Esophagus muscularis mucosa (tissue), 4 donors: Measurements from ENCODE around the gene TFAP2E. TPM values are rescaled to one million over a fixed set of nuclear protein-coding genes. Genes with fewer than 3 reads are reported as not detected.

Source experiments
- DNase-seq: peaks from one replicate; pipeline ENCODE4 v3.0.0-alpha.2; 2017; ENCODE audit errors: extremely low spot score
- H3K27ac ChIP-seq, 4 donors: fragments of 200-600 bp; sonication (generic); replicated peaks in 1 of 4; 1 replicate in 3 of 4; 2 replicates in 1 of 4; pipeline ENCODE4 v1.5.1; 2016 to 2019; ENCODE audit warnings: mild to moderate bottlenecking in 1 of 4
- H3K27me3 ChIP-seq, 4 donors: fragments of 200-600 bp; sonication (generic); one replicate each; pipeline versions ENCODE4 v1.5.1 to v1.6.0; 2016 to 2019
- H3K36me3 ChIP-seq, 4 donors: fragments of 200-600 bp; sonication (generic); one replicate each; pipeline ENCODE4 v1.5.1; 2016 to 2019
- H3K4me1 ChIP-seq, 4 donors: fragments of 200-600 bp; sonication (generic); one replicate each; pipeline ENCODE4 v1.5.1; 2016 to 2019
- H3K4me3 ChIP-seq, 4 donors: fragments of 200-600 bp; sonication (generic); 1 replicate in 2 of 4; 2 replicates in 2 of 4; pipeline ENCODE4 v1.5.1; 2016 to 2019; ENCODE audit warnings: mild to moderate bottlenecking in 4 of 4, moderate library complexity in 1 of 4
- H3K9me3 ChIP-seq, 4 donors: fragments of 200-600 bp; sonication (generic); 1 replicate in 3 of 4; 2 replicates in 1 of 4; pipeline ENCODE4 v1.5.1; 2016 to 2019
- CTCF ChIP-seq, 3 experiments: fragments of 200-600 bp in 2 of 3; fragments of 450-650 bp in 1 of 3; sonication (generic) in 2 of 3; IDR thresholded peaks; one replicate each; pipeline ENCODE4 v1.5.1; 2017 to 2019; ENCODE audit warnings: antibody characterized with exemption in 3 of 3, mild to moderate bottlenecking in 2 of 3, moderate library complexity in 1 of 3
- EP300 ChIP-seq: sonication (generic); formaldehyde crosslinking; IDR thresholded peaks from one replicate; pipeline ENCODE4 v1.6.1; 2017; ENCODE audit warnings: antibody characterized with exemption
- POLR2A ChIP-seq: fragments of 450-650 bp; IDR thresholded peaks from one replicate; pipeline ENCODE4 v1.6.1; 2017; ENCODE audit warnings: antibody characterized with exemption, moderate library complexity, mild to moderate bottlenecking, low read depth
- POLR2AphosphoS5 ChIP-seq, 2 donors: sonication (generic); formaldehyde crosslinking; IDR thresholded peaks; one replicate each; pipeline ENCODE4 v1.6.1; 2017; ENCODE audit warnings: antibody characterized with exemption in 2 of 2
- WGBS: methylation state at CpG from one replicate; pipeline ENCODE4 v1.1.5; 2018; 5-methylcytosine and 5-hydroxymethylcytosine counted together
- intact Hi-C: fragments of 100-400 bp; cut with DNase I; formaldehyde crosslinking; loops from one replicate; pipeline ENCODE4 v1.15.1; 2023
- total RNA-seq, 4 donors: library from RNA; depleted of rRNA; stranded (reverse); fragments of >200 nt; gene quantifications; one replicate each; pipeline versions ENCODE4 v1.1.0 to v1.2.1, GENCODE V29; 2016

Gene TFAP2E
- total RNA-seq, 4 donors from 2014 or later = 0.33 to 0.71 (median 0.63) TPM; not detected in 1

- H3K27me3 ChIP-seq = no peaks in the 10 kb centered on the region
- peaks cover 3 to 23% (median 7%) of the 10 kb centered on the region in 4 donors for H3K36me3 ChIP-seq
- H3K9me3 ChIP-seq = no peaks in the 10 kb centered on the region
- intact Hi-C loops = no loop called here
- peaks cover 31 to 37% (median 36%) of the 10 kb centered on the region in 4 donors for H3K4me1 ChIP-seq
- WGBS = 78% methylated on average over 3 of the region's 3 CpGs
- H3K27ac ChIP-seq = no peak overlapping the region
- no peak for DNase-seq
- TF ChIP-seq POLR2AphosphoS5 (IDR thresholded peaks at IDR 0.05) (peak in 1 of 2 donors; percentile 24), CTCF (IDR thresholded peaks at IDR 0.05) (peak in 2 of 3 experiments; percentile 11 to 21), EP300 (no peak)
- H3K4me3 ChIP-seq = no peak overlapping the region
Observed at GRCh38 chr1:35544976-35545375, 28.1 kb upstream of the TFAP2E start.

- TF ChIP-seq POLR2A (no peak), POLR2AphosphoS5 (IDR thresholded peaks at IDR 0.05) (no peak), CTCF (IDR thresholded peaks at IDR 0.05) (no peak), EP300 (no peak)
- Histone ChIP-seq H3K9me3 (no peaks in the 10 kb centered on the region), H3K27ac (no peak overlapping the region), H3K36me3 (peaks cover 9 to 37% (median 15%) of the 10 kb centered on the region in 4 donors), H3K4me1 (peaks cover 16 to 22% (median 20%) of the 10 kb centered on the region in 4 donors), H3K27me3 (no peaks in the 10 kb centered on the region), H3K4me3 (no peak overlapping the region)
- DNase-seq = no peak
- intact Hi-C loops = no loop called here
- 100% methylated on average over 1 of the region's 1 CpG for WGBS
Observed at GRCh38 chr1:35546614-35547013, 26.5 kb upstream of the TFAP2E start.

- Histone ChIP-seq H3K4me1 (peaks cover 38 to 52% (median 47%) of the 10 kb centered on the region in 4 donors), H3K36me3 (peaks cover 12 to 42% (median 29%) of the 10 kb centered on the region in 4 donors), H3K27ac (peak overlapping the region in 1 of 4 donors; percentile 3), H3K9me3 (no peaks in the 10 kb centered on the region), H3K4me3 (no peak overlapping the region), H3K27me3 (peaks cover 0 to 5% (median 0%) of the 10 kb centered on the region in 4 donors)
- no peak for TF ChIP-seq POLR2A
- intact Hi-C loops = no loop called here
- WGBS = 72% methylated on average over 2 of the region's 2 CpGs
- no peak for DNase-seq
Observed at GRCh38 chr1:35553851-35554250, 19.3 kb upstream of the TFAP2E start.

- H3K27ac ChIP-seq = peak overlapping the region in 1 of 4 donors; percentile 3
- no peak for DNase-seq
- H3K4me3 ChIP-seq = no peak overlapping the region
- no peak for TF ChIP-seq POLR2AphosphoS5 (IDR thresholded peaks at IDR 0.05)
- no peak for TF ChIP-seq CTCF (IDR thresholded peaks at IDR 0.05)
- TF ChIP-seq POLR2A = no peak
- no peak for TF ChIP-seq EP300
- peaks cover 0 to 5% (median 0%) of the 10 kb centered on the region in 4 donors for H3K27me3 ChIP-seq
- no peaks in the 10 kb centered on the region for H3K9me3 ChIP-seq
- peaks cover 43 to 59% (median 54%) of the 10 kb centered on the region in 4 donors for H3K4me1 ChIP-seq
- WGBS = 45% methylated on average over 7 of the region's 7 CpGs
- intact Hi-C loops = loop anchor here (5.0 kb wide), 1 partner anchor 362 kb away; the partner anchor contains the start of gene SFPQ
- H3K36me3 ChIP-seq = peaks cover 12 to 42% (median 29%) of the 10 kb centered on the region in 4 donors
Observed at GRCh38 chr1:35554266-35555211, 18.6 kb upstream of the TFAP2E start.

GRCh38 chr1:35555212-35555584 is 17.9 kb upstream of the TFAP2E start:
- WGBS = 55% methylated on average over 3 of the region's 4 CpGs
- Histone ChIP-seq H3K4me3 (no peak overlapping the region), H3K9me3 (no peaks in the 10 kb centered on the region), H3K27ac (no peak overlapping the region), H3K27me3 (peaks cover 0 to 5% (median 0%) of the 10 kb centered on the region in 4 donors), H3K36me3 (peaks cover 12 to 38% (median 29%) of the 10 kb centered on the region in 4 donors), H3K4me1 (peaks cover 44 to 66% (median 61%) of the 10 kb centered on the region in 4 donors)
- intact Hi-C loops = loop anchor here (5.0 kb wide), 1 partner anchor 363 kb away; the partner anchor contains the start of gene SFPQ
- DNase-seq = no peak
- TF ChIP-seq CTCF (IDR thresholded peaks at IDR 0.05) (no peak), POLR2AphosphoS5 (IDR thresholded peaks at IDR 0.05) (no peak), POLR2A (no peak), EP300 (no peak)
